HEK293 (cell line): ENCODE data around the gene CHN2.

Experiments
- CTCF ChIP-seq: fragments of 450-650 bp; formaldehyde crosslinking; IDR thresholded peaks from 2 replicates; pipeline ENCODE4 v1.5.1; 2016; ENCODE audit warnings: missing biosample characterization, missing genetic modification characterization
- PRDM1 ChIP-seq: fragments of 450-650 bp; formaldehyde crosslinking; IDR thresholded peaks from 2 replicates; pipeline ENCODE4; 2016; ENCODE audit warnings: missing biosample characterization, missing genetic modification characterization
- ZNF747 ChIP-seq: fragments of 450-650 bp; formaldehyde crosslinking; IDR thresholded peaks from 2 replicates; pipeline ENCODE4 v1.5.1; 2016; ENCODE audit warnings: missing biosample characterization, missing genetic modification characterization

- no peak for TF ChIP-seq ZNF747 (tag by site-specific recombination)
- TF ChIP-seq CTCF (tag by site-specific recombination): no peak
- TF ChIP-seq PRDM1 (tag by site-specific recombination): no peak
Measured at GRCh38 chr7:29256693-29257002, 62.1 kb downstream of the CHN2 start.
